Osteoblast (primary cell): ENCODE data around the gene MACROD2. TPM values are rescaled to one million over a fixed set of nuclear protein-coding genes. Genes with fewer than 3 reads are reported as not detected.

ENCODE experiments used
- DNase-seq: peaks from one replicate; pipeline ENCODE4 v3.0.0; 2011; ENCODE audit warnings: low spot score, mixed read lengths; ENCODE audit not compliant: insufficient read length; ENCODE audit errors: missing footprints
- H2AFZ ChIP-seq: 2 replicates; pipeline ENCODE4 v1.6.0; 2011; ENCODE audit warnings: mild to moderate bottlenecking, low read length
- H3K27ac ChIP-seq: 2 replicates; pipeline ENCODE4 v1.5.1; 2011; ENCODE audit warnings: mild to moderate bottlenecking, low read depth, low read length, moderate library complexity
- H3K27me3 ChIP-seq: 2 replicates; pipeline ENCODE4 v1.6.0; 2012; ENCODE audit warnings: mild to moderate bottlenecking, control low read depth, inconsistent platforms, low read length, moderate library complexity; ENCODE audit not compliant: insufficient read depth
- H3K36me3 ChIP-seq: 2 replicates; pipeline ENCODE4 v1.5.1; 2011; ENCODE audit warnings: mild to moderate bottlenecking, low read length, control low read depth, moderate library complexity; ENCODE audit not compliant: insufficient read depth
- H3K4me1 ChIP-seq: 2 replicates; pipeline ENCODE4 v1.5.1; 2011; ENCODE audit warnings: mild to moderate bottlenecking, low read length, control low read depth, moderate library complexity; ENCODE audit not compliant: insufficient read depth
- H3K4me2 ChIP-seq: 2 replicates; pipeline ENCODE4 v1.6.0; 2011; ENCODE audit warnings: mild to moderate bottlenecking, low read length; ENCODE audit not compliant: insufficient read depth
- H3K4me3 ChIP-seq: fragments of 200-600 bp; sonication (generic); 3 replicates; pipeline ENCODE4 v1.5.1; 2012; ENCODE audit warnings: mild to moderate bottlenecking, low read length, inconsistent platforms; ENCODE audit not compliant: insufficient read depth
- H3K79me2 ChIP-seq: 2 replicates; pipeline ENCODE4 v1.6.0; 2012; ENCODE audit warnings: mild to moderate bottlenecking, low read length, control low read depth, inconsistent platforms; ENCODE audit not compliant: insufficient read depth
- H3K9me3 ChIP-seq: 2 replicates; pipeline ENCODE4 v1.5.1; 2011; ENCODE audit warnings: low read depth, low read length, control low read depth
- H4K20me1 ChIP-seq: 2 replicates; pipeline ENCODE4 v1.6.0; 2012; ENCODE audit warnings: mild to moderate bottlenecking, low read length, control low read depth; ENCODE audit not compliant: insufficient read depth
- total RNA-seq: library from RNA; depleted of rRNA; stranded (reverse); fragments of >200 nt; gene quantifications from 2 replicates; pipeline ENCODE4 v1.2.3, GENCODE V29; 2012
- TF ChIP-seq, protein P1 (sequence below): IDR thresholded peaks from 2 replicates; pipeline ENCODE4 v1.5.1; 2011; ENCODE audit warnings: mild to moderate bottlenecking, low read depth, low read length, moderate library complexity; ENCODE audit errors: extremely low read depth

Gene MACROD2
- total RNA-seq, 1 donor = 4.0 TPM

DNA sequence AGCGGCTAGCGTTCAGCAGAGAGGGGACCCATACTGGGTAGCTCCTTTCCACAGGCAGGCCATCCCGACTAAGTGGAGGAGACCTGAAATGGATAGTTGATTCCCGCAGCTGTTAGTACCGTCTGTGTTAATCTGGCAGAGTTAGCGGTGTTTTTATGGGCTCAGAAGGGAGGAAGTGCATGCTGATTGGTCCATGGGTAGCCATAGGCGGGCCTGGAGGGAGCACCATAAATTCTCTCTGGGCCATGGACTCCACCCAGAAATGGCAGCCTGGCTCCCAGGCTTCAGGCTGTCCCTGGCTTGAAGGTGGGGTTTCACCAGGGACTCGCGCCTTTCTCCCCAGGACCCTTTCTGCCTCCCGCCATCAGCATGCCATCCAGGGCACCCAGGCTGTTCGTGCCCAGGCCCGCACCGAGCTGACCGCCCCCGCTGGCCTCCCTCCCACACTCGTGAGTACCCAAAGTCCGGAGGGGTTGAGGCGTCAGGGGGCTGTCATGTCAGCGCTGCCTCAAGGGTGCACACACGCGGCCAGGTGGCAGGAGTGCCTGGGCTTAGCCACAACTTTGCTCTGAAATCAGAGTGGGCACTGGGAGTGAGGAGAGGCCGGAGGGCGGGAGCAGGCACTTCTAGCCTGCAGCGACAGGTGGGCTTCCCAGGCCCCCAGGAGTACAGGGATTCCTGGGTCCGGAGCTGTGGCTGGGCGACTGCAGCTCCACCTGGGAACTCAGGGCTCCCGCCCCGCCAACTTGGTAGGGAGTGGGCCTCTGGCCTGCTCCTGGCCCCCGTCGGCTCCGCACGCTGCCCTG lies 1036.4 kb downstream of the MACROD2 start:
- Histone ChIP-seq H3K27me3 (no peaks in the 10 kb centered on the region), H3K27ac (no peak overlapping the region), H3K4me3 (no peak overlapping the region), H4K20me1 (no peaks in the 10 kb centered on the region), H3K79me2 (no peaks in the 10 kb centered on the region), H2AFZ (no peak overlapping the region), H3K36me3 (no peaks in the 10 kb centered on the region), H3K4me2 (no peak overlapping the region), H3K4me1 (no peaks in the 10 kb centered on the region), H3K9me3 (no peaks in the 10 kb centered on the region)
- TF ChIP-seq, protein P1, sequence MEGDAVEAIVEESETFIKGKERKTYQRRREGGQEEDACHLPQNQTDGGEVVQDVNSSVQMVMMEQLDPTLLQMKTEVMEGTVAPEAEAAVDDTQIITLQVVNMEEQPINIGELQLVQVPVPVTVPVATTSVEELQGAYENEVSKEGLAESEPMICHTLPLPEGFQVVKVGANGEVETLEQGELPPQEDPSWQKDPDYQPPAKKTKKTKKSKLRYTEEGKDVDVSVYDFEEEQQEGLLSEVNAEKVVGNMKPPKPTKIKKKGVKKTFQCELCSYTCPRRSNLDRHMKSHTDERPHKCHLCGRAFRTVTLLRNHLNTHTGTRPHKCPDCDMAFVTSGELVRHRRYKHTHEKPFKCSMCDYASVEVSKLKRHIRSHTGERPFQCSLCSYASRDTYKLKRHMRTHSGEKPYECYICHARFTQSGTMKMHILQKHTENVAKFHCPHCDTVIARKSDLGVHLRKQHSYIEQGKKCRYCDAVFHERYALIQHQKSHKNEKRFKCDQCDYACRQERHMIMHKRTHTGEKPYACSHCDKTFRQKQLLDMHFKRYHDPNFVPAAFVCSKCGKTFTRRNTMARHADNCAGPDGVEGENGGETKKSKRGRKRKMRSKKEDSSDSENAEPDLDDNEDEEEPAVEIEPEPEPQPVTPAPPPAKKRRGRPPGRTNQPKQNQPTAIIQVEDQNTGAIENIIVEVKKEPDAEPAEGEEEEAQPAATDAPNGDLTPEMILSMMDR = no peak
- DNase-seq = no peak

DNA sequence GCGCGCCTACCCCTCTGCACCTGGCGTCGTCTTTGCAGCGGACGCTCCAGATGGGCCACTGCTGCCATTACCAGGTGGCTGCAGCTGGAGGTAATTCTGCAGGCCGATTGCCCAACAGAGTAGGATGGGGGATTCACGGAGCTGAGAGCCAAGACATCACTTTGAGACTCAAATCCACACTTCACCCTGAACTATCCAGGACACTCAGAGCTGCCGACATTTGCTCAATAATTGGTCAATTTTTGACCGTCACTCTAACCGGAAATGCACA lies 1037.0 kb downstream of the MACROD2 start:
- H3K27me3 ChIP-seq = no peaks in the 10 kb centered on the region
- no peaks in the 10 kb centered on the region for H3K9me3 ChIP-seq
- TF ChIP-seq, protein P1 = no peak
- no peak overlapping the region for H3K27ac ChIP-seq
- H4K20me1 ChIP-seq = no peaks in the 10 kb centered on the region
- H3K4me1 ChIP-seq = no peaks in the 10 kb centered on the region
- no peak overlapping the region for H3K4me3 ChIP-seq
- no peak overlapping the region for H3K4me2 ChIP-seq
- no peak for DNase-seq
- no peaks in the 10 kb centered on the region for H3K79me2 ChIP-seq
- no peak overlapping the region for H2AFZ ChIP-seq
- no peaks in the 10 kb centered on the region for H3K36me3 ChIP-seq

- no peak for DNase-seq
- Histone ChIP-seq H3K4me3 (no peak overlapping the region), H3K4me1 (no peaks in the 10 kb centered on the region), H3K27ac (no peak overlapping the region), H3K79me2 (no peaks in the 10 kb centered on the region), H3K27me3 (no peaks in the 10 kb centered on the region), H4K20me1 (no peaks in the 10 kb centered on the region), H3K36me3 (no peaks in the 10 kb centered on the region), H3K4me2 (no peak overlapping the region), H3K9me3 (no peaks in the 10 kb centered on the region), H2AFZ (no peak overlapping the region)
- TF ChIP-seq, protein P1 = no peak
These were observed 1038.0 kb downstream of the MACROD2 start for GRCh38 chr20:15033269-15033668.

GRCh38 chr20:15033891-15034290 lies 1038.6 kb downstream of the MACROD2 start:
- Histone ChIP-seq H4K20me1 (no peaks in the 10 kb centered on the region), H3K4me3 (no peak overlapping the region), H3K4me1 (no peaks in the 10 kb centered on the region), H3K79me2 (no peaks in the 10 kb centered on the region), H3K36me3 (no peaks in the 10 kb centered on the region), H3K27ac (no peak overlapping the region), H3K9me3 (no peaks in the 10 kb centered on the region), H2AFZ (no peak overlapping the region), H3K4me2 (no peak overlapping the region), H3K27me3 (no peaks in the 10 kb centered on the region)
- TF ChIP-seq, protein P1 = no peak
- DNase-seq = no peak
